Hypothalamus (tissue), 51 donors: Measurements from ENCODE around the gene JHY.

ENCODE experiments used
- DNase-seq, 51 donors: peaks; one replicate each; lab custom pipeline; 2025; lab: John Stamatoyannopoulos, UW

JHY gene

DNA sequence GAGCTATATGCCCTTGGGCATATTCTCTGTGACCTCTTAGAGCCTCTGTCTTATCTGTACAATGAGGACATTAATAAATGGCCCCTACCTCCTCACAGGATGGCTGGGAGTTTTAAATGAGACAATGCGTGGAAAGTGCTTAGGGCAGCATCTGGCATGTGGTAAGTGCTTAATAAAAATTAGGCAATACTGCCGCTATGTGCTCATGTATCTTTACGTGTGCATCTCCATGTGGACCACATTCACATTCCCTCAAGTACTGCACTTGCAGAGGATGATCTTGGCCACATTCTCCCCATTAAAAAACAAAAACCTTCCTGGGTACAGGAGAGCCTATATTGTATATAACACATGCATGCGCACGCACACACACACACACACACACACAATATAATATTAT lies 118.2 kb downstream of the JHY start:
- DNase-seq, result no peak

DNA sequence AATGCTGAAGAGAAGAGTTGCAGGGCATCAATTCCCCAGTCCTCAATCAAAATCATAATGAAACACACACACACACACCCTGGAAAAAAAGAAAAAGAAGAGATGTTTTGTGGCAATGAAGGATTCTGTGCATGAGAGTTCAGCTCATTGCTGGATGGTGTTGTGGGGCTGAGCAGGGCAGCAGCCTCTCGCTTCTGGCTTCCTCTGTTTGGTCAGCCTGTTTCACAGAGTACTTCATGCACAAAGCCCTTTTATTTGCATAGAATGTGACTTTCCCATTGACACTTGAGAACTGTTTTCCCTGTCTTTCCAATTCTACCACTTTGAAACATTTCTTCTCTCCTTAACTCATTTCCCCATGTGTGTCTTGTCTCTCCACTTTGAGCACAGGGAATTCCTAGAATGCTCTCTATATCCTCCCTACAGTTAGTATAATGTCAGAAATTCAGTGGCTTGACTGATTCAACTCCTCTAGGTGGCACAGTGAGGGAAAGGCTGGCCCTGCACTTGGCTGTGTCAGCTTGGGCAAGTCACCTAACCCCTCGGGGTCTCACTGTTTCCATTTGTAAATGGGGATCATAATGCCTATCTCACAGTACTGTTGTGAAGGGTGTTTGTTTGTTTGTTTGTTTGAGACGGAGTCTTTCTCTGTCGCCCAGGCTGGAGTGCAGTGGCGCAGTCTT lies 124.4 kb downstream of the JHY start:
- peak in 1 of 51 donors; percentile 1 for DNase-seq
